ENCODE measurements around the gene MGA.

- no peak for TF ChIP-seq POU5F1 (IDR thresholded peaks at IDR 0.05; ENCODE audit: low read depth, low read length)
- no peak for TF ChIP-seq CTCF (IDR thresholded peaks at IDR 0.05; ENCODE audit: control extremely low read depth in 1 of 3, insufficient read depth in 1 of 3, low read depth in 1 of 3, low read length in 3 of 3)
- no peak for TF ChIP-seq USF2 (IDR thresholded peaks at IDR 0.05; ENCODE audit: low read length)
- no peak for TF ChIP-seq BCL11A (IDR thresholded peaks at IDR 0.05; ENCODE audit: low read depth in 2 of 2, low read length in 2 of 2)
Measured at GRCh38 chr15:41790169-41790568, 130.0 kb downstream of the MGA start.

Measured in H1 (cell line).